Fibroblast of villous mesenchyme (primary cell): ENCODE results near the gene PLEKHG7. TPM values are rescaled to one million over a fixed set of nuclear protein-coding genes. Genes with fewer than 3 reads are reported as not detected.

ENCODE experiments used
- DNase-seq: peaks from one replicate; pipeline ENCODE4 v3.0.0-alpha.2; 2010; ENCODE audit warnings: low read depth
- H3K4me3 ChIP-seq: 2 replicates; pipeline ENCODE4 v1.5.1; 2011; ENCODE audit warnings: low read depth, mild to moderate bottlenecking, low read length
- total RNA-seq: library from RNA; depleted of rRNA; stranded (reverse); fragments of >200 nt; gene quantifications from 2 replicates; pipeline ENCODE4 v1.2.3, GENCODE V29; 2012
- TF ChIP-seq, protein P1 (sequence below): IDR thresholded peaks from 2 replicates; pipeline ENCODE4 v1.5.1; 2012; ENCODE audit warnings: low read depth, mild to moderate bottlenecking, low read length; ENCODE audit not compliant: insufficient read depth

PLEKHG7 gene
- total RNA-seq, 1 donor: not detected

DNA sequence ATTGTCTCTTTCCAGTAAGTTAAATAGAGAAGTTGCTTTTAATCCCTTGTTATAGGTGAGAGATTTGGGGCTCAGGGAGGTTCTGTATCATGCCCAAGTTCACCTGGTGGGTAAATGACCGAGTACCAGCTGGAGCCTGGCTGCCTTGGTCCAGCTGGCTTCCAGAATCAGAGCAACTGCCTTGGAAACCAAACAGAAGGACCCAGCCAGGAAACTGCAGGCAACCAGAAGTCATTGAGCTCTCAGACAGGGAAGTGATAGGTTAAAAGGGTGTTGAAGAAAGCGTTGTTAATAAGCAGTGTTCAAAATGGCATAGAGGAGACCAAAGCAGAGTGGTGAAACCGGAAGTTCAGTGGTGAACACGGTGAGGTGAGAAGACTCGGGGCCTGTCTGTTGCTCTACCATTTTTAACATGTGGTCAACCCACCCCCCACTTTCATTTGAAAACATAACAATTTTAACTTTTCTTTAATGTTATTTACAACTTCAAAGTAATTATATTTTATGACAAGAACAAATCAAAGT, 54.9 kb downstream of the PLEKHG7 start:
- TF ChIP-seq, protein P1, sequence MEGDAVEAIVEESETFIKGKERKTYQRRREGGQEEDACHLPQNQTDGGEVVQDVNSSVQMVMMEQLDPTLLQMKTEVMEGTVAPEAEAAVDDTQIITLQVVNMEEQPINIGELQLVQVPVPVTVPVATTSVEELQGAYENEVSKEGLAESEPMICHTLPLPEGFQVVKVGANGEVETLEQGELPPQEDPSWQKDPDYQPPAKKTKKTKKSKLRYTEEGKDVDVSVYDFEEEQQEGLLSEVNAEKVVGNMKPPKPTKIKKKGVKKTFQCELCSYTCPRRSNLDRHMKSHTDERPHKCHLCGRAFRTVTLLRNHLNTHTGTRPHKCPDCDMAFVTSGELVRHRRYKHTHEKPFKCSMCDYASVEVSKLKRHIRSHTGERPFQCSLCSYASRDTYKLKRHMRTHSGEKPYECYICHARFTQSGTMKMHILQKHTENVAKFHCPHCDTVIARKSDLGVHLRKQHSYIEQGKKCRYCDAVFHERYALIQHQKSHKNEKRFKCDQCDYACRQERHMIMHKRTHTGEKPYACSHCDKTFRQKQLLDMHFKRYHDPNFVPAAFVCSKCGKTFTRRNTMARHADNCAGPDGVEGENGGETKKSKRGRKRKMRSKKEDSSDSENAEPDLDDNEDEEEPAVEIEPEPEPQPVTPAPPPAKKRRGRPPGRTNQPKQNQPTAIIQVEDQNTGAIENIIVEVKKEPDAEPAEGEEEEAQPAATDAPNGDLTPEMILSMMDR: no peak

DNA sequence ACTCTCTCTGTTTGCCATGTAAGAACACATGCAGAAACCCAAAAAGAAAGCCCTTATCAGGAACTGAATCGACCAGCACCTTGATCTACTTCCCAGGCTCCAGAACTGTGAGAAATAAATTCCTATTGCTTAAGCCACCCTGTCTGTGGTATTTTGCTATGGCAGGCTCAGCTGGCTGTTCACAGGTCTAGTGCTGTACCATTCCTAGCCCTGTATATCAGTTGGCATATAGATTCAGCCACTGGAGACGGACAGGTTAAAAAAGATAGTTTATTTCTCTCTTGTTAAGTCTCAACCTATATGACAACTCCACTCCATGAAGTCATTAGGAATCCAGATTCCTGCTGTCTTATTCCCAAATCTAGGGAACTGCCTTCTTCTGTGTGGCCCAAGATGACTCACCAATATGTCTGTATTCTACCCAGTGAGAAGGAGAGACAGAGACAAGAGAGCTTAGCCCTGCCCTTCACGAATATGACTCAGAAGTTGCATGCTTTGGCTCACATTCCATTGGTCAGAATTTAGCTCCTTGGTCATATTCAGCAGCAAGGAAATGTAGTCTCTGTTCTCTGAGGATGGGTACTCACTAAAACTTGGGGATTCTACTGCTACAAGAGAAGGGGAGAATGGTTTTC, 57.0 kb downstream of the PLEKHG7 start:
- no peak overlapping the region for H3K4me3 ChIP-seq
- TF ChIP-seq, protein P1: no peak
- DNase-seq: peak; percentile 91

More for the DNA sequence above, 54.9 kb downstream of the PLEKHG7 start:
- no peak overlapping the region for H3K4me3 ChIP-seq
- DNase-seq: no peak

GRCh38 chr12:92762773-92763172, 60.0 kb downstream of the PLEKHG7 start:
- TF ChIP-seq, protein P1: no peak
- DNase-seq: no peak
- H3K4me3 ChIP-seq: no peak overlapping the region

DNA sequence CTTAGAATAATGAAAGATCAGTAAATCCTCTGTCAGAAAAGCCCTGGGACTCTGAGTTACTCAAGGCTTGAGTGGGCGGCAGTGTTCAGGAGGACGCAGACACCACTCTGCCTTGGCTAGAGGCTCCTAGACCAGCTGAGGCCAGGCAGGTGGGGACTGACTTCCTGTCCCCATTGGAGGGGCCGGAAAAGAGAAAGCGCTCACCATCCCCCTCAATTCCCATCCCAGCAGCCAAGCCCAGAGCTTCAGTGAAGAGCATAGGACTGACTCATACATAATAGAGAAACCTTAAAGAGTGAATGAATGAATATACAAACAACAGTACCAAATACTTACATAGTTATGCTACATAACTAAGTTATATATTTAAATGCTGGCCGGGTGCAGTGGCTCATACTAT, 62.0 kb downstream of the PLEKHG7 start:
- no peak overlapping the region for H3K4me3 ChIP-seq
- DNase-seq: no peak
- TF ChIP-seq, protein P1: no peak

GRCh38 chr12:92765871-92766270, 63.1 kb downstream of the PLEKHG7 start:
- H3K4me3 ChIP-seq: no peak overlapping the region
- DNase-seq: no peak
- TF ChIP-seq, protein P1: no peak

DNA sequence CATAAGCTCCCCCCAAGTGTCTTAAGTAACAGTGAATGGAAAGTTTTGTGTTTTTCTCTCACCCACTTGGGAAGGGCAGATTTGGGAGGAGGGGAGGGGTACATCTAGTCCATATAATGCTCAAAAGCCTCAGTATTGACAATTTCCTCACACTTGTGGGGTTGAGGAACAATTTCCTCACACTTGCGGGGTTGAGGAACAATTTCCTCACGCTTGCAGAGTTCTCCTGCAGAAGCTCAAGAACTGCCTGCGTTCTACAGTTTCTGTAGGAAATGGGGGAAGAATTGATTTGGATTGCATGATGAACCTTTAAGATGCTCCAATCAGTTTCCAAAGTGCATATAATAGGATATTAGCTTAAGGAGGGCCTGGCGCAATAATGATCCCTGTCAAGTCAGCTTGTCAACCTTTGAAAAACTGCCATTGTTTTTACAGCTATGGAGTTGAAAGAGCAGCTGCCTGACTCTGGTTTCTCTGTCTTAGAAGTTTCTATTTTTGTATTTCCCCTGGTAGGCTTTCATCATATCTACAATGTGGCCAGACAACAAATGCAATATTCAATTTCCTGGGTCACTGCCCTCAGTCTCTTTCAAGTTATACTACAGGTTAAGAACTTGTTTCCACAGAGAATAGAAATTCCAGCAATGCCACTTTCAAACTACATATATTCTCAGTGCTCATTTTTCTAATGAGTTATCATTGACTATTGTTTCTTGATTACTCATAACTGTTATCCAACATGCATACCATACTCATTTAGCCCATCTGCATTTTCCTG, 66.5 kb downstream of the PLEKHG7 start:
- TF ChIP-seq, protein P1: no peak
- no peak overlapping the region for H3K4me3 ChIP-seq
- no peak for DNase-seq
